GM12892 (cell line): Measurements from ENCODE around the gene SOX6.

ENCODE experiments used
- POLR2A ChIP-seq: IDR thresholded peaks from 2 replicates; pipeline ENCODE4 v1.6.1; 2011; ENCODE audit warnings: low read depth, low read length, control low read depth
- POLR2AphosphoS5 ChIP-seq: IDR thresholded peaks from 2 replicates; pipeline ENCODE4 v1.6.1; 2011; ENCODE audit warnings: low read depth, low read length, control low read depth

- no peak for TF ChIP-seq POLR2A
- TF ChIP-seq POLR2AphosphoS5: no peak
These were observed 18.0 kb downstream of the SOX6 start for GRCh38 chr11:16338393-16338792.
